ENCODE results near the gene LCK. TPM values are rescaled to one million over a fixed set of nuclear protein-coding genes. Genes with fewer than 3 reads are reported as not detected.

The LCK gene
- total and polyA plus RNA-seq, 9 of the 15 experiments (the other 6 are each of a cell fraction or from before 2014, with no cell fraction given), result 0.04 to 0.47 (median 0.13) TPM; not detected in 6

DNA sequence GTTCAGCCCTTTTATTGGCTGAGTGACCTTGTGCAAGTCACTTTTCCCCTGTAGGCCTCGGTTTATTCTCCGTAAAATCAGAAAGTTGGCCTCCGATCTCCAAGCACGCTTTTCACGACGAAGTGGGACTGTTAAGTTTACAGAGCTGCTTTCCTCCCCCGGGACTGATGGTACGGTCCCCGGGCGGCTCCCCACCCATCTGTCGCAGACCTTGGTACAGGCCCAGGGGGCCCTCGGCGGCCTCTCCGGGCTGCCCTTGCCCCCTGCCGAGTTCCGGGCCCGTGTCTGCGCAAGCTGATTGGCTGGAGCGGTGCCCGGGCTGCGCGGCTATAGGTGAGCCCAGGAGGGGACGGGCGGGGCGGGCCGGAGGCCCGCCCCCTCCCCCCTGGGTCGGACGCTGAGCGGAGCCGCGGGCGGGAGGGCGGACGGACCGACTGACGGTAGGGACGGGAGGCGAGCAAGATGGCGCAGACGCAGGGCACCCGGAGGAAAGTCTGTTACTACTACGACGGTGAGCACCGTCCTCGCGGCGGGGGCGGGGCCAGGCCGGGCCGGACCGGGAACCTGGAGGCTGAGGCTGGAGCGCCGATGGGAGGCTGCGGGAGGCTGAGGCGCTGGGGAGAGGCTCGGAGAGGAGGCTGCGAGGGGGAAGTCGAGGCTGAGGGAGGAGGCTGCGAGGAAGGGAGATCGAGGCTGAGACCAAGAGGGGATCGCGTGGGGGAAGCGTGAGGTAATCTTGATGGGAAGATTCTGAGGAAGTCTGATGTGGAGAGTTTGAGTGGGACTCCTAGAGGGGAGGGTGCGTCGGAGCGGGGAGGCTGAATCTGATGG, 40.9 kb downstream of the LCK start, which contains the start of gene HDAC1 (continued):
- TF ChIP-seq KLF6 (CRISPR knock-in tag; IDR thresholded peaks at IDR 0.05; ENCODE audit: borderline replicate concordance) (peak; percentile 68; the same call in 1 of the 2 replicates), SMAD1 (IDR thresholded peaks at IDR 0.05; ENCODE audit: low read depth, low read length, partially characterized antibody) (peak; percentile 8), KAT7 (CRISPR knock-in tag; IDR thresholded peaks at IDR 0.05; ENCODE audit: borderline replicate concordance) (peak; percentile 99), YY1 (IDR thresholded peaks at IDR 0.05; ENCODE audit: borderline replicate concordance in 1 of 3, control insufficient read depth in 1 of 3, extremely low read depth in 1 of 3, insufficient read depth in 3 of 3, insufficient read length in 1 of 3, insufficient replicate concordance in 2 of 3, low read depth in 1 of 3, low read length in 2 of 3) (peak; percentile 74 to 94 (median 90)), HLTF (IDR thresholded peaks at IDR 0.05) (peak; percentile 99), RBBP5 (IDR thresholded peaks at IDR 0.05; ENCODE audit: borderline replicate concordance, insufficient read depth, low read length, poor library complexity, severe bottlenecking) (peak; percentile 85), CSDE1 (IDR thresholded peaks at IDR 0.05) (no peak), FIP1L1 (IDR thresholded peaks at IDR 0.05; ENCODE audit: low read depth, low read length, poor library complexity, severe bottlenecking) (peak; percentile 79), ZNF143 (CRISPR knock-in tag; IDR thresholded peaks at IDR 0.05) (no peak)
- TF ChIP-seq, protein P1, sequence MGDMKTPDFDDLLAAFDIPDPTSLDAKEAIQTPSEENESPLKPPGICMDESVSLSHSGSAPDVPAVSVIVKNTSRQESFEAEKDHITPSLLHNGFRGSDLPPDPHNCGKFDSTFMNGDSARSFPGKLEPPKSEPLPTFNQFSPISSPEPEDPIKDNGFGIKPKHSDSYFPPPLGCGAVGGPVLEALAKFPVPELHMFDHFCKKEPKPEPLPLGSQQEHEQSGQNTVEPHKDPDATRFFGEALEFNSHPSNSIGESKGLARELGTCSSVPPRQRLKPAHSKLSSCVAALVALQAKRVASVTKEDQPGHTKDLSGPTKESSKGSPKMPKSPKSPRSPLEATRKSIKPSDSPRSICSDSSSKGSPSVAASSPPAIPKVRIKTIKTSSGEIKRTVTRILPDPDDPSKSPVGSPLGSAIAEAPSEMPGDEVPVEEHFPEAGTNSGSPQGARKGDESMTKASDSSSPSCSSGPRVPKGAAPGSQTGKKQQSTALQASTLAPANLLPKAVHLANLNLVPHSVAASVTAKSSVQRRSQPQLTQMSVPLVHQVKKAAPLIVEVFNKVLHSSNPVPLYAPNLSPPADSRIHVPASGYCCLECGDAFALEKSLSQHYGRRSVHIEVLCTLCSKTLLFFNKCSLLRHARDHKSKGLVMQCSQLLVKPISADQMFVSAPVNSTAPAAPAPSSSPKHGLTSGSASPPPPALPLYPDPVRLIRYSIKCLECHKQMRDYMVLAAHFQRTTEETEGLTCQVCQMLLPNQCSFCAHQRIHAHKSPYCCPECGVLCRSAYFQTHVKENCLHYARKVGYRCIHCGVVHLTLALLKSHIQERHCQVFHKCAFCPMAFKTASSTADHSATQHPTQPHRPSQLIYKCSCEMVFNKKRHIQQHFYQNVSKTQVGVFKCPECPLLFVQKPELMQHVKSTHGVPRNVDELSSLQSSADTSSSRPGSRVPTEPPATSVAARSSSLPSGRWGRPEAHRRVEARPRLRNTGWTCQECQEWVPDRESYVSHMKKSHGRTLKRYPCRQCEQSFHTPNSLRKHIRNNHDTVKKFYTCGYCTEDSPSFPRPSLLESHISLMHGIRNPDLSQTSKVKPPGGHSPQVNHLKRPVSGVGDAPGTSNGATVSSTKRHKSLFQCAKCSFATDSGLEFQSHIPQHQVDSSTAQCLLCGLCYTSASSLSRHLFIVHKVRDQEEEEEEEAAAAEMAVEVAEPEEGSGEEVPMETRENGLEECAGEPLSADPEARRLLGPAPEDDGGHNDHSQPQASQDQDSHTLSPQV (IDR thresholded peaks at IDR 0.05), result peak; percentile 96
- TF ChIP-seq, protein P2, sequence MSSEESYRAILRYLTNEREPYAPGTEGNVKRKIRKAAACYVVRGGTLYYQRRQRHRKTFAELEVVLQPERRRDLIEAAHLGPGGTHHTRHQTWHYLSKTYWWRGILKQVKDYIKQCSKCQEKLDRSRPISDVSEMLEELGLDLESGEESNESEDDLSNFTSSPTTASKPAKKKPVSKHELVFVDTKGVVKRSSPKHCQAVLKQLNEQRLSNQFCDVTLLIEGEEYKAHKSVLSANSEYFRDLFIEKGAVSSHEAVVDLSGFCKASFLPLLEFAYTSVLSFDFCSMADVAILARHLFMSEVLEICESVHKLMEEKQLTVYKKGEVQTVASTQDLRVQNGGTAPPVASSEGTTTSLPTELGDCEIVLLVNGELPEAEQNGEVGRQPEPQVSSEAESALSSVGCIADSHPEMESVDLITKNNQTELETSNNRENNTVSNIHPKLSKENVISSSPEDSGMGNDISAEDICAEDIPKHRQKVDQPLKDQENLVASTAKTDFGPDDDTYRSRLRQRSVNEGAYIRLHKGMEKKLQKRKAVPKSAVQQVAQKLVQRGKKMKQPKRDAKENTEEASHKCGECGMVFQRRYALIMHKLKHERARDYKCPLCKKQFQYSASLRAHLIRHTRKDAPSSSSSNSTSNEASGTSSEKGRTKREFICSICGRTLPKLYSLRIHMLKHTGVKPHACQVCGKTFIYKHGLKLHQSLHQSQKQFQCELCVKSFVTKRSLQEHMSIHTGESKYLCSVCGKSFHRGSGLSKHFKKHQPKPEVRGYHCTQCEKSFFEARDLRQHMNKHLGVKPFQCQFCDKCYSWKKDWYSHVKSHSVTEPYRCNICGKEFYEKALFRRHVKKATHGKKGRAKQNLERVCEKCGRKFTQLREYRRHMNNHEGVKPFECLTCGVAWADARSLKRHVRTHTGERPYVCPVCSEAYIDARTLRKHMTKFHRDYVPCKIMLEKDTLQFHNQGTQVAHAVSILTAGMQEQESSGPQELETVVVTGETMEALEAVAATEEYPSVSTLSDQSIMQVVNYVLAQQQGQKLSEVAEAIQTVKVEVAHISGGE (CRISPR knock-in tag; IDR thresholded peaks at IDR 0.05), result peak in 1 of 3 experiments; percentile 89; a peak in 2 of 6 replicates
- TF ChIP-seq, protein P3, sequence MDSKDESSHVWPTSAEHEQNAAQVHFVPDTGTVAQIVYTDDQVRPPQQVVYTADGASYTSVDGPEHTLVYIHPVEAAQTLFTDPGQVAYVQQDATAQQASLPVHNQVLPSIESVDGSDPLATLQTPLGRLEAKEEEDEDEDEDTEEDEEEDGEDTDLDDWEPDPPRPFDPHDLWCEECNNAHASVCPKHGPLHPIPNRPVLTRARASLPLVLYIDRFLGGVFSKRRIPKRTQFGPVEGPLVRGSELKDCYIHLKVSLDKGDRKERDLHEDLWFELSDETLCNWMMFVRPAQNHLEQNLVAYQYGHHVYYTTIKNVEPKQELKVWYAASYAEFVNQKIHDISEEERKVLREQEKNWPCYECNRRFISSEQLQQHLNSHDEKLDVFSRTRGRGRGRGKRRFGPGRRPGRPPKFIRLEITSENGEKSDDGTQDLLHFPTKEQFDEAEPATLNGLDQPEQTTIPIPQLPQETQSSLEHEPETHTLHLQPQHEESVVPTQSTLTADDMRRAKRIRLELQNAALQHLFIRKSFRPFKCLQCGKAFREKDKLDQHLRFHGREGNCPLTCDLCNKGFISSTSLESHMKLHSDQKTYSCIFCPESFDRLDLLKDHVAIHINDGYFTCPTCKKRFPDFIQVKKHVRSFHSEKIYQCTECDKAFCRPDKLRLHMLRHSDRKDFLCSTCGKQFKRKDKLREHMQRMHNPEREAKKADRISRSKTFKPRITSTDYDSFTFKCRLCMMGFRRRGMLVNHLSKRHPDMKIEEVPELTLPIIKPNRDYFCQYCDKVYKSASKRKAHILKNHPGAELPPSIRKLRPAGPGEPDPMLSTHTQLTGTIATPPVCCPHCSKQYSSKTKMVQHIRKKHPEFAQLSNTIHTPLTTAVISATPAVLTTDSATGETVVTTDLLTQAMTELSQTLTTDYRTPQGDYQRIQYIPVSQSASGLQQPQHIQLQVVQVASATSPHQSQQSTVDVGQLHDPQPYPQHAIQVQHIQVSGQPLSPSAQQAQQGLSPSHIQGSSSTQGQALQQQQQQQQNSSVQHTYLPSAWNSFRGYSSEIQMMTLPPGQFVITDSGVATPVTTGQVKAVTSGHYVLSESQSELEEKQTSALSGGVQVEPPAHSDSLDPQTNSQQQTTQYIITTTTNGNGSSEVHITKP (IDR thresholded peaks at IDR 0.05; ENCODE audit: partially characterized antibody), result peak; percentile 99

Measured in K562 (cell line).